Parathyroid adenoma (tissue), 2 donors: Measurements from ENCODE around the gene TRIM37.

ENCODE experiments used
- H2AFZ ChIP-seq: fragments of 300-600 bp; sonication (generic); one replicate; pipeline ENCODE4 v1.7.0; 2017; ENCODE audit warnings: antibody characterized with exemption, mild to moderate bottlenecking
- H3K27ac ChIP-seq: fragments of 300-600 bp; sonication (generic); one replicate; pipeline ENCODE4 v1.7.0; 2017
- H3K27me3 ChIP-seq: fragments of 300-600 bp; sonication (generic); one replicate; pipeline ENCODE4 v1.7.0; 2017; ENCODE audit warnings: low read length; ENCODE audit not compliant: control insufficient read depth, insufficient read depth
- H3K36me3 ChIP-seq: fragments of 300-600 bp; sonication (generic); one replicate; pipeline ENCODE4 v1.7.0; 2017; ENCODE audit warnings: low read length; ENCODE audit not compliant: control insufficient read depth, insufficient read depth
- H3K4me1 ChIP-seq: fragments of 300-600 bp; sonication (generic); one replicate; pipeline ENCODE4 v1.7.0; 2017; ENCODE audit warnings: control low read depth
- H3K4me2 ChIP-seq: fragments of 300-600 bp; sonication (generic); one replicate; pipeline ENCODE4 v1.7.0; 2017; ENCODE audit warnings: low read length
- H3K4me3 ChIP-seq: fragments of 300-600 bp; sonication (generic); one replicate; pipeline ENCODE4 v1.7.0; 2017; ENCODE audit warnings: low read depth, low read length
- H3K79me2 ChIP-seq: fragments of 300-600 bp; sonication (generic); one replicate; pipeline ENCODE4 v1.7.0; 2017; ENCODE audit warnings: control low read depth
- H3K9ac ChIP-seq: fragments of 300-600 bp; sonication (generic); one replicate; pipeline ENCODE4 v1.7.0; 2017; ENCODE audit warnings: mild to moderate bottlenecking
- H3K9me3 ChIP-seq: fragments of 300-600 bp; sonication (generic); one replicate; pipeline ENCODE4 v1.7.0; 2017; ENCODE audit warnings: low read length; ENCODE audit not compliant: control insufficient read depth
- CTCF ChIP-seq: fragments of 300-600 bp; sonication (generic); IDR thresholded peaks from one replicate; pipeline ENCODE4 v1.7.0; 2017; ENCODE audit warnings: antibody characterized with exemption, mild to moderate bottlenecking
- donor health status: primary hyperparathyroidism.

The TRIM37 gene

GRCh38 chr17:59007995-59008394 lies 98.7 kb downstream of the TRIM37 start:
- no peak overlapping the region for H3K9ac ChIP-seq
- H3K27me3 ChIP-seq: no peaks in the 10 kb centered on the region
- H3K27ac ChIP-seq: no peak overlapping the region
- no peak overlapping the region for H2AFZ ChIP-seq
- no peaks in the 10 kb centered on the region for H3K9me3 ChIP-seq
- H3K4me2 ChIP-seq: no peak overlapping the region
- no peaks in the 10 kb centered on the region for H3K36me3 ChIP-seq
- no peaks in the 10 kb centered on the region for H3K4me1 ChIP-seq
- no peak overlapping the region for H3K4me3 ChIP-seq
- TF ChIP-seq CTCF: no peak
- no peaks in the 10 kb centered on the region for H3K79me2 ChIP-seq

- Histone ChIP-seq H3K36me3 (no peaks in the 10 kb centered on the region), H3K4me2 (no peak overlapping the region), H3K4me3 (peak overlapping the region; percentile 29), H3K9ac (no peak overlapping the region), H3K4me1 (no peaks in the 10 kb centered on the region), H3K27ac (no peak overlapping the region), H2AFZ (no peak overlapping the region), H3K79me2 (no peaks in the 10 kb centered on the region), H3K27me3 (no peaks in the 10 kb centered on the region), H3K9me3 (no peaks in the 10 kb centered on the region)
- TF ChIP-seq CTCF: peak; percentile 96
Observed at GRCh38 chr17:59004338-59005111, 102.2 kb downstream of the TRIM37 start.

- TF ChIP-seq CTCF: no peak
- Histone ChIP-seq H3K9me3 (no peaks in the 10 kb centered on the region), H3K36me3 (no peaks in the 10 kb centered on the region), H3K9ac (no peak overlapping the region), H3K79me2 (no peaks in the 10 kb centered on the region), H3K4me1 (no peaks in the 10 kb centered on the region), H2AFZ (no peak overlapping the region), H3K4me3 (no peak overlapping the region), H3K4me2 (no peak overlapping the region), H3K27ac (no peak overlapping the region), H3K27me3 (no peaks in the 10 kb centered on the region)
Observed at GRCh38 chr17:59003860-59004259, 102.8 kb downstream of the TRIM37 start.

GRCh38 chr17:59002848-59003247 lies 103.8 kb downstream of the TRIM37 start:
- Histone ChIP-seq H3K27me3 (no peaks in the 10 kb centered on the region), H3K4me2 (no peak overlapping the region), H3K36me3 (no peaks in the 10 kb centered on the region), H3K79me2 (no peaks in the 10 kb centered on the region), H2AFZ (no peak overlapping the region), H3K4me1 (no peaks in the 10 kb centered on the region), H3K4me3 (no peak overlapping the region), H3K9ac (no peak overlapping the region), H3K9me3 (no peaks in the 10 kb centered on the region), H3K27ac (no peak overlapping the region)
- TF ChIP-seq CTCF: no peak

- peak overlapping the region; percentile 17 for H3K27ac ChIP-seq
- no peak overlapping the region for H3K4me2 ChIP-seq
Observed at GRCh38 chr17:59002126-59002525, 104.6 kb downstream of the TRIM37 start.

More at GRCh38 chr17:59002126-59002525, 104.6 kb downstream of the TRIM37 start:
- no peak for TF ChIP-seq CTCF
- Histone ChIP-seq H3K4me3 (no peak overlapping the region), H3K4me1 (no peaks in the 10 kb centered on the region), H2AFZ (no peak overlapping the region), H3K27me3 (no peaks in the 10 kb centered on the region), H3K36me3 (no peaks in the 10 kb centered on the region), H3K9ac (no peak overlapping the region), H3K79me2 (no peaks in the 10 kb centered on the region), H3K9me3 (no peaks in the 10 kb centered on the region)
